NCI-H2081 (cell line): Measurements from ENCODE around the gene PBX2.
"Not testable (repeated sequence)": the region's sequence is repeated elsewhere in the genome, so short reads cannot be mapped to it uniquely, and the experiment has no call there.

Experiments used
- DNase-seq, 2 experiments: peaks; one replicate each; lab custom pipeline; 2025; lab: John Stamatoyannopoulos, UW

The PBX2 gene

DNA sequence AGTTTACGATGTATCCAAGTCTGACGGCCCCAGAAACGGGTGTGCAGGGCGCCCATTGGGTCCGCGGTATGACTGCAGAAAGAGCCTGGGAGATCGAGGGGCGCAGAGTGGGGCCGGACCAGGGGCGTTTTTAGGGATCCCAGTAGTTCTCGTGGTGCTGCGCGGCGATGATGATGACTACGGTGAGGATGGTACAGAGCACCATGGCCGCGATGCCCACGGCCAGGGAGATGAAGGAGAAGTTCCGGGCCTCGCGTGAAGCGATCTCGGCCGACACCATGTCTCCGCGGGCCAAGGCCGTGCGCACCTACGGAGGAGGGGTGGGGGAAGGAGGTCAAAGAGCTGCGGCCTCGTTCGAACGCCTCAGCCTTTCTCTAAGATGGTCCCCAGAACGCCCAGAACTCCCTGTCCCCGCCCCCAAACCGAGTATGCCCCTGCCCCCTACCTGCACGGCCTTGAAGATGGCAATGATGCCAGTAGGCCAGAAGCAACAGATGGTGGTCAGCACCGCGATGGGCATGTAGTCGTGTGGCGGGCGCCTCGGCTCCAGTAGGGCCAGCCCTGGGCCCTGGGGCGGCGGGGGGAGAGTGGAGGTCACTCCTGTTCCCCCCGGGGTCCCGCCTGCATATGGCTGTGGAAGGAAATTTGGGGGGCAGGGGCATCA lies 40.8 kb downstream of the PBX2 start:
- no peak for DNase-seq

DNA sequence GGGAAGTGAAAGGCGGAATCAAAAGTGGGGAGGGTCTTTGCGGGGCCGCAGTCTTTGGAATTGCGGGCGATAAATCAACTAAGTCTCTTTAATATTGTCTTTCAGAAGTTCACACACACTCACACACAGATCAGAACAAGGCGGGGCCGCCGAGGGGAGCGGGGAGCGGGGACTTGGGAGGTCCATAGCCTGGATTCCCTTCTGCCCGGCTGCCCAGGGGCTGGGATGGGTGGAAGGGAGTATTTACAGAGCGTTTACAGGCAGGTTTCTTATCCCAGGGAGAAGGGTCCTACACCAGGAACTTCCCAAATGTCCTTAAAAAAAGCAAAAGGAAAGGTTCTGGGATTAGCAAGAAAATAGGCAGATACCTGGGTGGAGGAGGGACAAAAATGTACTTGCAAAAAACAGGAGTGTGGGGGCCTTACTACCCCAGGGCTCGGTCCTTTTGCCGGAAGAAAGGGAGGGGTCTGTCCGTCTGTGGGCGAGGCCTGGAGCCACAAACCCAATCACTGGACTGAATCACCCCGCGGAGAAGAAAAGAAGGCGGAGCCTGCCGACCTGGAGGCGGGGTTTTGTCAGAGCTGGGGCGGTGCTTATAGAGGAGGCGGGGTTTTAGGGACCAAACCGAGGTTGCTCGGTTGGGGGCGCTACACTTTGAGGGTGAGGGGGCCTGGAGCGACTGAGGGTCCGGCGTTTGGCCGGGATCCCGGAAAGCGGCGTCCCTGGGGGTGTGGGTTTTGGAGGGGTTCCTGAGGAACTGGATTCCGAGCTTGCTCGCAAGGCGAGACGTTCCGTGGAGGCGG lies 41.5 kb downstream of the PBX2 start:
- DNase-seq: peak; percentile 14 to 21

DNA sequence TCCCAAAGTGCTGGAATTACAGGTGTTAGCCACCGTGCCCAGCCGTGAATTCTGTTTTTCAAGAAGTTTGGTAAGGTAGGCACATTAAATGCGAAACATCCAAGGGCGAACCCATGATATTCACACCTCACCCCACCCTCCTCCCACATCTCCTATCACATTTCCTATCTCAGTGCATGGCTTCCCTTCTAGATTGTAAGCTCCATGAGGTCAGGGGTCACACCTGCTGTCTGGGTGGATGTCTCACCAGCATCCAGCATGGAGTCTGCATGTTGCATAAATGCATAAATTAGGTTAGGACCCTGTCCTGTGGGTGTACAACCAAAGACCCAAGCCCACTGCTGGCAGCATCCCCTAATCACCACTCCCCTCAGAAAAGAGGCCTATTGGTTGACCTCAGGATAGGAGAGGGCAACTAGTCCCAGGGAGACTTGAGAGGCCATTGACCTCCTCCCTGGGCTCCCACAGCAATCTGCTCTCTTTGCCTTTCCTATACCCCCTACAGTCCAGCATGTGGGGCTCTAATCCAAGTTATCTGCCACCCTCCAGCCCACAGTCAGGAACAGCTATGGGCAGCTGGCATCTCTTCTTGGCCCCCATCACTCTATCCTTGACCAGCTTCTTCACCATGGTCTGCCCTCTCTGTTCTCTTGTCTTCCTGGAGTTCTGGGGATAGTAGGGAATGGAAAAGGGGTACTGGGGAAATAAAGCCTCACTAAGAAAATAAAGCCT lies 42.4 kb downstream of the PBX2 start:
- no peak for DNase-seq

DNA sequence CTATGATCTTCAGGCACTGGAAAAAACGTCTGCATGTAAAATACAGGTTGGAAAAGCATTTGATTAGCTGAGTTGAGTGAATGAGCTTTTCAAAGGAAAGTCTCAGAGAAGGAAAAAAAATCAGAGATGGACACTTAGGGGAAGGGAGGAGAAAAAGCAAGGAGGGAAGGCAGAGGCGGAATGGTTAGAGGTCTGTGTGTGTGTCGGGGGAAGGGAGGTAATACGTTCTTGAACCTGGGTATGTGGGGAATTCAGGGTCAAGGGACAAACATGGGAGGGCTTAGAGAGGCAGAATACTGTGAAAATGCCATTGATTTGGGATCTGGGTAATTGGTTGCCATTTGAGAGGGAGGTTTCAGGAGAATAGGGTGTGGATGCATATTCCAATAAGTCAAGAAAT lies 43.3 kb downstream of the PBX2 start:
- no peak for DNase-seq

DNA sequence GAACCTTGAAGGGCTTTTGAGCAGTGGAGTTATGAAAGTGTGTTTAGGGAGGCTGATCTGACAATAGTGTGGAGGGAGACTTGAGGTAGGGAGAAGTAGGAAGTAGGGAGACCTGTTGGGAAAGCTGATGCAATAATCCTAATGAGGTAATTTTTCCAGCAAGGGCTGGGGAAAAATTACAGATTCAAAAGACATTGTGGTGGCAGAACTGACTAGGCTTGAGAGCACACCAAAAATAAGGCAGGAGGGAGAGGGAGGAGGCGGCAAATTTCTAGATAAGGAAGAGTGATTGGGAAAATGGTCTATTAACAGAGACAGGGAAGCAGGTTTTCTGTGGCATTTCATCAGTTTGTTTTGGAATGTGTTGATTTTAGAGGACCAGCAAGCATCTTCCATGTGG lies 43.7 kb downstream of the PBX2 start:
- no peak for DNase-seq

DNA sequence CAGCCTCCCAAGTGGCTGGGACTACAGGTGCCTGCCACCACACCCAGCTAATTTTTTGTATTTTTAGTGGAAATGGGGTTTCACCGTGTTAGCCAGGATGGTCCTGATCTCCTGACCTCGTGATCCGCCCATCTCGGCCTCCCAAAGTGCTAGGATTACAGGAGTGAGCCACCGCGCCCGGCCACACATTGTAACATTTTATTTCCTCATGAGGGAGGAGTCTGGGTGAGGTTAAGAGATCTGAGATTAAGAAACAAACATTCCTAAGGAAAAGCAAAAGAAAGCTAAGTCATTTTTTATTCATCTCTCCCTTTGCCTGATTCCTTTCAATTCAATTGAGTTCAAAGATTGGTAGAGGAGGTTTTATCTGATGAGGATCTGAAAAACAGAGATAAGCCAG lies 45.8 kb downstream of the PBX2 start:
- DNase-seq: not testable (repeated sequence)

DNA sequence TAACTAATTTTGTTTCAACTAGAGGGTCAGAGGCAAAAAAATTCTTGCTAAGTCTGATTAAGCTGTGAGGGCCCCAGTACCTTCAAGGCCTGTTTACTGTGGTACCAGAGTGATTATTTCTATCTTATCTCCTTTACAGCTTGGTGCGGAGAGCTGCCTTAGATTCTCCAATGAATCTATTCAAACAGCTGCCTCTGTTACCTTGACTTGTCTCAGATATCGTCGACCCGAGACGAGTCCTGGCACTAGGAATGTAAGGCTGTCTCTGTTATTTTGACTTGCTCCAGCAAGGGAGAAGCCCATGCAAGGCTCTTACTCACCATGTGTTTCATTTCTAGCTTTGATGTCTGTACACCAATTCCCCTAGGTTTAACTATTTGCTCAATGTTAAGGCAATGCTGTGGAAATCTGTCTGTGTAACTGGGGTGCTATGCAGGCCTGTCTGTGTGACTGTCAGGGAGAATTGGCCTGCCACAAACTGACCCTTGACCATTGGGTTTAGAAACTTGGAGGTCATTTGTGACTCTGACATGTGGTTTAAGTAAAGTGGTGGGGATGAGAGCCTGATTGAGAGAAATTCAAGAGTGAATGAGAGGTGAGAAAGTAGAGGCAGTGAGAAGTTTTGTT lies 49.5 kb downstream of the PBX2 start:
- no peak for DNase-seq

DNA sequence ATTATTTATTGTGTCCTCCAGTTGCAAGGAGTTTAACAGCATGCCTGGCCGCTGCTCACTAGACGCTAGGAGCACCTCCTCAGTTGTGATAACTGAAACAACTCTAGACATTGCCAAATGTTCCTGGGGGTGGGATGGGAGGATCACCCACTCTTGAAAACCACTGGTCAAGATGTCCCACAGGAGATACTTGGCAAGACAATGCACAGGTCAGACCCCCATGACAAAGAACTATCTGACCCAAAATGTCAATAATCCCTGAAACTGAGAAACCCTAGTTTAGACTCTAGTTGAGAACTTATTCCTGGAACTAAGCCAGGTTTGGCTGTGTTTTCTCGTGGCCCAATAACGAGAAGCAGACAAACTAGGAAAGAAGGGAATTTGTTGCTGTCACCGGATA lies 50.4 kb downstream of the PBX2 start:
- DNase-seq: no peak

DNA sequence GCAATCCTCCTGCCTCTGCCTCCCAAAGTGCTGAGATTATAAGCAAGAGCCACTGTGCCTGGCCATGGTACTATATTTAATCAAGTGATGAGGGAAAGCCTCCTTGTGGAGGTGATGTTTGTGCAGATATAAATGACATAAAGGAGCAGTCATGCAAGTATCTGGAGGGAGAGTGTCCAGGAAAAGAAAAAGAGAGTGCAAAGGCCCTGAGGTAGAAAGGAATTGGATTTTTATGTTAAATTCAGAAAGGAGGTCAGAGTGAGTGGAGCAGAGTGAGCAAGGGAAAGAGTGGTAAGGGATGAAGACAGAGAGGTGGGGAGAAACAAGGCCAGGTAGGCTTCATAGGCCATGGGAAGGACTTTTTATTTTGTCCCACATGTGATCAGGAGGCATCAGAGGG lies 52.5 kb downstream of the PBX2 start:
- no peak for DNase-seq
